ENCODE measurements around the gene PVRIG. TPM values are rescaled to one million over a fixed set of nuclear protein-coding genes. Genes with fewer than 3 reads are reported as not detected.
A peak's percentile ranks its signal among the peaks of the same experiment; 100 is the strongest.
"Not testable (repeated sequence)": the region's sequence is repeated elsewhere in the genome, so short reads cannot be mapped to it uniquely, and the experiment has no call there.

The PVRIG gene
- total RNA-seq, 1 donor from 2014 or later: not detected

DNA sequence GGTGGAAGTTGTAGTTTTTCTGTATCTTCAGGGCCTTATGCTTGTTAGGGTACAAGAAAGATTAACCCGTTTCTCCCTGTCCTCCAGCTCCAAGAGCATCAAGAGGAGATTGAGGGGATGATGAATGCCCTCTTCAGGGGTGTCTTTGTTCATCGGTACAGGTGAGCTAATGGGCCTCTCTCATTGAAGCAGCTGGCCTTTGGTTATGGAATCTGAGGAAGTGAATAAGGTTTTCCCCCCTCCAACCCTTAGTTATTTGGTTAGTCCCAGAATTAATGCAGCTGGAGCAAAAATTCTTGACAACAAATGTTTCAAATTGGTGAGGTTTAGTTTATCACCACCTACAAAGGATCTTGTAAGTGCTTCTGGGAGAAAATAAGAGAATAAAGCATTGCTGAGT, 24.5 kb upstream of the PVRIG start:
- DNase-seq (ENCODE audit: low read depth in 2 of 2): no peak

DNA sequence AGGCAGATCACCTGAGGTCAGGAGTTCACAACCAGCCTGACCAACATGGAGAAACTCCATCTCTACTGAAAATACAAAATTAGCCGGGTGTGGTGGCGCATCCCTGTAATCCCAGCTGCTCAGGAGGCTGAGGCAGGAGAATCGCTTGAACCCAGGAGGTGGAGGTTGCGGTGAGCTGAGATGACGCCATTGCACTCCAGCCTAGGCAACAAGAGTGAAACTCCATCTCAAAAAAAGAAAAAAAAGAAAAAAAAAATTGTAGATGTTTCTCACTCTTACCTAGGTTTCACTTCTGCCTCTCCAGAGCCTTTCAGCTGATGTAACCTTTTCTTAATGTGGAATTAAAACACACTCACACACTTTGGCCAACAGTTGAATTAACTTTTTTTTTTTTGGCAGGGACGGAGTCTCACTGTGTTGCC, 23.8 kb upstream of the PVRIG start:
- DNase-seq (ENCODE audit: low read depth in 2 of 2): not testable (repeated sequence)

DNA sequence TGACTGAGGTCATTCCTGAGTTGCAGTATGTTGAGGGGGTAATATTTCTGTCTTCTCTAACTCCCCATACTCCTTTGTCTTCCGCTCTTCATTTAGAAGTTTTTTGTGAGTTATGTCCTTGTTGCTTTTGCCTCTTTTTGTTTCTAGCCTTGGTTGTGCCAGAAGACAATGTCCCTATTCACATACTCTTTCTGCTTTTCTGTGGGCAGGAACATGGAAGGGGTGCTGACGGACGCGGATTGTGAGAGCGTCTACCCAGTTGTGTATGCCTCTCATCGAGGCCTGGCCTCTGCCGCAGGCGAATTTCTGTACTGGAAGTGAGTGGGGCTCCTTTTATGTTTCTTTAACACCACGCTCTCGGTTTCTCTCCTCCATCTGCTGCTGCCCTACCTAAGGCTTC, 21.5 kb upstream of the PVRIG start:
- DNase-seq (ENCODE audit: low read depth in 2 of 2): no peak

DNA sequence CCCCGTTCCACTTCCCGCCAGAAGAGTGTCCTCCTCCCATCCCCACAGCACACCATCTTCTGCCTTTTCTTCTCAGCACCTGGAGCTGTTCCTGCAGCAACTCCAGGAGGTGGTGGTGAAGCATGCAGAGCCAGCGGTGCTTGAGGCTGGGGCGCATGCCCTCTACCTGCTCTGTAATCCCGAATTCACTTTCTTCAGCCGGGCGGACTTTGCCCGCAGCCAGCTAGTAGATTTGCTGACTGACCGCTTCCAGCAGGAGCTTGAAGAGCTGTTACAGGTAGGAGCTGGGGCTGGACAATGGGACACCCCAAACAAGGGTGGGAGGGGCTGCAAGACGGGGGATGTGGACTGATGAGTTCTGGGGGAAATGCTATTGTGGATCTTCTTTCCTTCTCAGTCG, 19.1 kb upstream of the PVRIG start:
- DNase-seq (ENCODE audit: low read depth in 2 of 2): no peak

DNA sequence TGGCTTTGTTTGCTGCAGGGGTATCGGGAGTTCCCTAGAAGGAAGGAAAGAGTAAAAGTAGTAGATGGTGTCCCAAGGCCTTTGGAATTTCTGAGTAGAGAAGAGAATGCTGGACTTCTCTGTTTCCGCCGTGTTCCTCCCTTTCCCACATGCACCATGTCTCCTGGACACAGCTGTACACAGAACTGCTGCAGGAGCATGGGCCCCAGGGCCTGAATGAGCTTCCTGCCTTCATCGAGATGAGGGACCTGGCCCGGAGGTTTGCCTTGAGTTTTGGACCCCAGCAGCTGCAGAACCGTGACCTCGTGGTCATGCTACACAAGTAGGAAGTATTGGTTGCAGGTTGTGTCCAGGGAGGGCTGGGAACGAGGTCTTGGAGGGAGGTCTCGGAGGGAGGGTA, 15.3 kb upstream of the PVRIG start:
- no peak for DNase-seq (ENCODE audit: low read depth in 2 of 2)

DNA sequence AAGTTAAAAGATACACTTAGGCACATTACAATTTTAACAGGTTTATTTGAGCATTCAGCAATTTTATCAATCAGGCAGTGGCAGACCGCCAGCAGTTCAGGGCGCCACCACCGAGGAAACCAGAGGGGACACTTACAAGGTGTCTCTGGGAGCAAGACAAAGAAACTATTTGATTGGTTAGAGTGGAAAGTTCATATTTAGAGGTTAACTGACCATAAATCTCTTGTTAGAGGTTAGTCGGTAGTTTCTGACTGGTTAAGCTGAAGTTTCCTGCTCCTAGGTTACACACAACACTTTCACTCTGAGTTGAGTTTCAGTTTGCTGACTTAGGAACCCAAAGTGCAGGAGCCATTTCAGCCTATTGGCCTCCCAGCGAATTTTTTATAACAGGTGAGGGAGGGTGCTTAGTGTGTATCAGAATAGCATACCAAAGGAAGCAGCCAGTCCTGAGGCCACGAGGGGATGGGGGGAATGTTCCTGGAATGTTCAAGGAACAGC, 10.8 kb upstream of the PVRIG start:
- no peak for DNase-seq (ENCODE audit: low read depth in 2 of 2)

DNA sequence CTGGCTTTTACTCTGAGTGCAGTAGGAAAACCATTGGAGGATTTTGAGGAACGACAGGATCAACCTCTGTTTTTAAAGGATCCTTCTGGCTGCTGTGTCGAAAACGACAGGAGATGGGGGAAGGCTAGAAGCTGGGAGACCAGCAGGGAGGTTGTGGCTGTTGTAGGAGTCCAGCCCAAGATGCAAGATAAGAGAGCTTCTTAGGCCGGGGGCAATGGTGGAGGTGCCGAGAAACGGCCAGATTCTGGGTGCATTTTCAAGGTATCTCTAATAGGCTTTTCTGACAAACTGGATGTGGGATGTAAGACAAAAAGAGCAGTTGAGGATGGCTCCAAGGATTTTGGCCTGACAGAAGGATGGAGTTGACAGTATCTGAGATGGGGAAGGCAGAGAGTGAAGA, 10.3 kb upstream of the PVRIG start:
- DNase-seq (ENCODE audit: low read depth in 2 of 2): no peak

DNA sequence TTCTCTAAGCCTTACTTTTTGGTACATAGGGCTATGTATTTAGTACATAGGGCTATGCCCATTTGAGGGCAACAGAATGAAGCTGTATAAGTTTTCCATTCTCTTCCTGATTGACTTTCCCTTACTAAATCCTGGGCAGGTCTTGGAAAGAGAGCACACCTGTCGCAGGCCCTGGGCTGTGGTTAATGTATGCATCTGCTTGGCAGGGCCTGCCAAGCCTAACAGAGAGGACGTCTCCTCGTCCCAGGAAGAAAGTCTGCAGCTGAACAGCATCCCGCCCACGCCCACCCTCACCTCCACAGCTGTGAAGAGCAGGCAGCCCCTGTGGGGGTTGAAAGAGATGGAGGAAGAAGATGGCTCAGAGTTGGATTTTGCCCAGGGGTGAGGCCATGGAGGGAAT, 8.9 kb upstream of the PVRIG start:
- no peak for DNase-seq (ENCODE audit: low read depth in 2 of 2)

DNA sequence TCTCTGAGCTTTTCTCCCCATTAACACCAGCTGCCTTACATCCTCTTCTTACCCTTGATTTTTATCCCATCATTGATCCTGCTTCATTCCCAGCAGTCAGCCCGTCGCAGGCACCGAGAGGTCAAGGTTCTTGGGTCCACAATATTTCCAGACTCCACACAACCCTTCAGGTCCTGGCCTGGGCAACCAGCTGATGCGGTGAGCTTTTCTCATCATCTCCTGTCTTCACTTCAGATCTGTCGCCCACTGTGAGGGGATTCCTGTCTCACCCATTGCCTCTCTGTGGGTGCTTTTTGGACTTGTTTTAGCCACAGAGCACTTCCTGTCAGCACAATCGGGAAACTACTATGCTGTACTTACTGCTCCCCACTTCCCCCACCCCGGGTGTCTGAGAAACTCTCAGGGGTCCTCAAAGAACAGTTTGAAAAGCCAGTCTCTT, 8.4 kb upstream of the PVRIG start:
- DNase-seq (ENCODE audit: low read depth in 2 of 2): no peak

DNA sequence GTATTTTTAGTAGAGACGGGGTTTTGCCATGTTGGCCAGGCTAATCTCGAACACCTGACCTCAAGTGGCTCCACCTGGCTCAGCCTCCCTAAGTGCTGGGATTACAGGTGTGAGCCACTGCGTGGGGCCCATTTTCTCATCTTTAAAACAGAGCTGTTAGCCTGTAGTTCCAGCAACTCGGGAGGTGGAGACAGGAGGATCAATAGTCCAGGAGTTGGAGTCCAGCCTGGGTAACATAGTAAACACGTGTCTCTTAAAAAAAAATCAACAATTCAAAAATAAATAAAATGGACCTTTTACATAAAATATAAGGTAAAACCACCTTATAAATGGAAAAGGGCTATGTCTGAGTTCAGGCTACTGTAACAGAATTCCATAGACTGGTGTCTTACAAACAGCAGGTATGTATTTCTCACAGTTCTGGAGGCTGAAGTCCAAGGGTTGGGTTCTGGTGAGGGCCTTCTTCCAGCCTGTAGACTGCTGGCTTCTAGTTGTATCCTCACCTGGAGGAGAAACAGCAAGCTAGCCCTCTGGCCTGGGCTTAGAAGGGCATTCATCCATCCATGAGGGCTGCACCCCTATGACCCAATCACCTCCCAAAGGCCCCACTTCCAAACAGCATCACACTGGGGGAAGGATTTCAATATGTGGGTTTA, 7.0 kb upstream of the PVRIG start:
- no peak for DNase-seq (ENCODE audit: low read depth in 2 of 2)

DNA sequence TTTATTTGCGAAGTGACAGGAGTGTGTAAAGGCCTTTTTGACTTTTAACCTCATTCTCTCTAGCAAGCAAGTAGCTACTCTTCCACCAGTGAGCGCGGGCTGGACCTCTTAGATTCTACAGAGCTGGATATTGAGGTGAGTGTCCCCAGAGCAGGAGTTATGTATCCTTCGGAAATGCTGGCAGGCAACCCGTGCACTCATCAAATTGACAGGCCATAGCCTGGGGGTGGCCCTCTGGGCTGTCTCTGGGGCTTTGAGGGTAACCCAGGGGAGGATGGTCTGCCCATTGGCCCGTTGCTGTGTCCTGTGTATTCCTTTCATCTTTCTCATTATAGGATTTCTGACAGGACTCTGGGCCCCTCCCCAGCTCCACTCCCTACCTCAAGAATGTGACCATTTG, 6.1 kb upstream of the PVRIG start:
- DNase-seq (ENCODE audit: low read depth in 2 of 2): no peak

DNA sequence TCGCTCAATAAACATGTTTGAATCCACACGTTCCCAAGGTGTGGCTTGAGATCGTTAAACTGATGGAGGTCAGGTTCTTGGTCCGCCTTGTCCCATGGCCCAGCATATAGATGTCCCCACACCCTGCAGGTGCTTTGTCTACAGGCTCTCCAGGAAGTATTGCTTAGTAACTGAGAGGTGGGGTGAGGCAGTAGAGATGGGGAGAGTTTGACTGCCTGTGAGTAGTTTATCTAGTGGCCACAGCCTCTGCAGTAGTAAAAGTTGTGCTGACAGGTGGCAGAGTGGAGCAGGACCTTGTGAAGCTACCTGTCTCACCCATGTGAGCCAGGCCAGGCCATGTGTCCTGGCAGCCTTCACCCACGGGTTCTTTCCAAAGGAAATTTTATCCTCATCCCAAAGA, 5.4 kb upstream of the PVRIG start:
- not testable (repeated sequence) for DNase-seq (ENCODE audit: low read depth in 2 of 2)

DNA sequence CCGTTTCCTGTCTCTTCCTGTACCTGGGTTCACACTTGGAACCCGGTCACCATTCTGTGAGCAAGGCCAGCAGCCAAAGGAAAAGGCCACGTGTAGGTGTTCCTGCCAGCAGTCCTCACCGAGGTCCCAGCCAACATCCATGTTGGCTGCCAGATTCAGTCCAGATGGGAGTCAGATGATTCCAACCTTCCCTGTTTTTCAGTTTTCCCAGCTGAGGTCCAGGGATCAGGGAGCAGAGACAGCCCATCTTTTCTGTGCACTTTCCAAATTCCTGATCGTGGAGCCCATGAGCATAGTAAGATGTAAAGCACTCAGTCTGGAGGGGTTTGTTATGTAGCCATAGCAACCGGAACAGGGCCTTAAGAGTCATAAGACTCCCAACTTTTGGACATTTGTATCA, 3.9 kb upstream of the PVRIG start:
- peak; percentile 31 to 64 for DNase-seq (ENCODE audit: low read depth in 2 of 2)

DNA sequence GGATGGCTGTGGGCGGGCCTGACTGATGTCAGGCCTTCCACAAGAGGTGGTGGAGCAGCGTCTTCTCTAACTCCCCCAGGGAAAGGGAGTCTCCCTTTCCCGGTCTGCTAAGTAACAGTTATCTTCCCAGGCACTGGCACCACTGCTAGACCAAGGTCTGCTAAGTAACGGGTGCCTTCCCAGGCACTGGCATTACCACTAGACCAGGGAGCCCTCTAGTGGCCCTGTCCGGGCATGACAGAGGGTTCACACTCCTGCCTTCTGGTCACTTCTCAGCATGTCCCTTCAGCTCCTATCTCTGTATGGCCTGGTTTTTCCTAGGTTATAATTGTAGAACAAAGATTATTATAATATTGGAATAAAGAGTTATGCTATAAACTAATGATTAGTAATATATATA, 1.8 kb upstream of the PVRIG start:
- peak; percentile 21 to 51 for DNase-seq (ENCODE audit: low read depth in 2 of 2)

DNA sequence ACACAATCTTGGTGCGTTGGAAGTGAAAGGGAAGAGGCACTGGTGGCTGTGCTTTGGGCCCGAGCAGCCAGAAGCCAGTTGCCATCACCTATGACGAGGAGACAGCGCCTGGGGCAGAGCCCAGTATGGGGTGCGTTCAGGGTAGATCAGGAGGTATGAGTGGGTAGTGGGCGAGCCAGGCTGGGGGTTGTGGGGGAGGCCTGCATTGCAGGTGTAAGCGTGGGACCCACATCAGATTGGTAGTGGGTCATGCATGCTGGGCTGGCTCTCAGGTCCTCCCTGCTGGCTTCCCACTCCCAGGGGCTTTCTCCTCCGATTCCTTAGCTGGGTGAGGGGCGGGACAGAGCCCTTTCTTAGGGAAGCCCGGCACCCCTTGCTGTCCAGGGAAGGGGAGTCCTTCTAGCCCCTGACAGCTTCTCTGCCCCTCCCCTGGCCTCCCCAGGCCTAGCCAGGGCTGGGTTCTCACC, 445 bp upstream of the PVRIG start:
- DNase-seq (ENCODE audit: low read depth in 2 of 2): no peak

DNA sequence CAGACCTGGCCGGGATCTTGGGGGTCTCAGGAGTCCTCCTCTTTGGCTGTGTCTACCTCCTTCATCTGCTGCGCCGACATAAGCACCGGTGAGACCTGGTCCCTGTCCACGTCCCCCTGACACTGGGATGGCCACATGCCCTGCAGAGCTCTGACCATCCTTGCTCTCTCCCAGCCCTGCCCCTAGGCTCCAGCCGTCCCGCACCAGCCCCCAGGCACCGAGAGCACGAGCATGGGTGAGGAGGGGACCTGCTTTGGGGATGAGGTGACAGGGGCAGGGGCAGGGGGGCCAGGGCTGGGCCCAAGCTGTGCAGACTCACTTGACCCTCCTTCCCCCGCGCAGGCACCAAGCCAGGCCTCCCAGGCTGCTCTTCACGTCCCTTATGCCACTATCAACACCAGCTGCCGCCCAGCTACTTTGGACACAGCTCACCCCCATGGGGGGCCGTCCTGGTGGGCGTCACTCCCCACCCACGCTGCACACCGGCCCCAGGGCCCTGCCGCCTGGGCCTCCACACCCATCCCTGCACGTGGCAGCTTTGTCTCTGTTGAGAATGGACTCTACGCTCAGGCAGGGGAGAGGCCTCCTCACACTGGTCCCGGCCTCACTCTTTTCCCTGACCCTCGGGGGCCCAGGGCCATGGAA, 959 bp downstream of the PVRIG start:
- no peak for DNase-seq (ENCODE audit: low read depth in 2 of 2)

DNA sequence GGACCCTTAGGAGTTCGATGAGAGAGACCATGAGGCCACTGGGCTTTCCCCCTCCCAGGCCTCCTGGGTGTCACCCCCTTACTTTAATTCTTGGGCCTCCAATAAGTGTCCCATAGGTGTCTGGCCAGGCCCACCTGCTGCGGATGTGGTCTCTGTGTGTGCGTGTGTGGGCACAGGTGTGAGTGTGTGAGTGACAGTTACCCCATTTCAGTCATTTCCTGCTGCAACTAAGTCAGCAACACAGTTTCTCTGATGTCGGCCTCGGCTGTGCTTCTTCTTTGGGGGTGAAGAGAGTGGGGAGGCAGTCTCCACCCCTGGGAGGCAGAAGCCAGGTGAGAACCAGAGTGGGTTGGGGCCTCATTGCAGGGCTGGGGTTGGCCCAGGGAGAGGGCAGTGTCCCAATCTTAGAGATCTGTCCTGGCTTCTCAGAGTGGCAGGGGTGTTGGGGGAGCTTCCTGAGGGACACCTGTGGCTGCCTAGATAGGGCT, 1.5 kb downstream of the PVRIG start:
- no peak for DNase-seq (ENCODE audit: low read depth in 2 of 2)

DNA sequence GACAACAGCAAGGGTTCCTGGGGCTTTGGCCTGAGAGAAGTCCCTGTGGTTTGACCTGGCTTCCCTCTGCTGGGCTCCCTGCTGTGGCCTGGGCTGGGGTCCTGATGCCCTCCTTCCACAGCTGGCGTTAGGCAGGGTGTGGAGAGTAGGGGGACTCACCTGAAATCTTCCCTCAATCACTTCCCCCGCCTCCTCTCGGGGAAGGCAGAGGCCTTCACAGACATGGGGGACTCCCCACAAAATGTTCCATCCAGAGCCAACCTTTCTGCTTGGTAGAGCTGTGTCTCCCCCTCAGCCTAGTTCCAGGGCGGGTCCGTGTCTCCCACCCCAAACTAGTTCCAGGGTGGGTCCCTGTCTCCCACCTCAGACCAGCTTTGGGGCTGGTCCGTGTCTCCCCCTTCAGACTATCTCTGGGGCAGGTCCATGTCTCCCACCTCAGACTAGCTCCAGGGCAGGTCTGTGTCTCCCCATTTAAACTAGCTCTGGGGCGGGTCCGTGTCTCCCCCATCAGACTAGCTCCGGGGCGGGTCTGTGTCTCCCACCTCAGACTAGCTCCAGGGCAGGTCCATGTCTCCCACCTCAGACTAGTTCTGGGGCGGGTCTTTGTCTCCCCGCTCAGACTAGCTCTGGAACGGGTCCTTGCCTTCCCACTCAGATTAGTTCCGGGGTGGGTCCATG, 2.2 kb downstream of the PVRIG start:
- no peak for DNase-seq (ENCODE audit: low read depth in 2 of 2)

DNA sequence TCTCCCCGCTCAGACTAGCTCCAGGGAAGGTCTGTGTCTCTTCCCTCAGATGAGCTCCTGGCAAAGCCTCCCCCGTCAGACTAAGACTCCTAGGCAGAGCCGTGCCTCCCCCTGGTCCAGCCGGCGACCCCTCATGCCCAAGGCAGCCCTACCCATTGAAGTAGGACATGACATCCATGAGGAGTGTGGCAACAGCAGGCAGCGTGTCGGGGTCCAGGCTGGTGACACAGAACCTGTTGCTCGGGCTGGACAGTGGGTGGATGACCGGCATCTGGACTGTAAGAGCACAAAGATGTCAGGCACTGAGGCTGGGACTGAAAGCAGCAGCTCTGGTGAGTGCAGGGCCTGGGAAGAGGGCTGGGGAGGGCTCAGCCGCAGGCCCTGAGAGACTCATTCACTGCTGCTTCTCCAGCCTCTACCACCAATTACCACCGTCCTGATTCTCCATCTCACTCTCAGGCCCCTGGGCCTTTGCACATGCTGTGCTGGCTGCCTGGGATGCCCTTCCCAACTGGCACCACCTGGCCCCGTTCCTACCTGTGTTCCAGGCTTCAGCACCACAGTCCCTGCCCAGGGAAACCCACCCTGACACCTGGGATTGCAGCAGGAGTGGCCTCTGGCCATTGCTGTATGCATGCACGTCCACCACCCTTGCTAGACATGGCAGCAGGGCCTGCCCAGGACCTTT, 2.8 kb downstream of the PVRIG start:
- DNase-seq (ENCODE audit: low read depth in 2 of 2): no peak

DNA sequence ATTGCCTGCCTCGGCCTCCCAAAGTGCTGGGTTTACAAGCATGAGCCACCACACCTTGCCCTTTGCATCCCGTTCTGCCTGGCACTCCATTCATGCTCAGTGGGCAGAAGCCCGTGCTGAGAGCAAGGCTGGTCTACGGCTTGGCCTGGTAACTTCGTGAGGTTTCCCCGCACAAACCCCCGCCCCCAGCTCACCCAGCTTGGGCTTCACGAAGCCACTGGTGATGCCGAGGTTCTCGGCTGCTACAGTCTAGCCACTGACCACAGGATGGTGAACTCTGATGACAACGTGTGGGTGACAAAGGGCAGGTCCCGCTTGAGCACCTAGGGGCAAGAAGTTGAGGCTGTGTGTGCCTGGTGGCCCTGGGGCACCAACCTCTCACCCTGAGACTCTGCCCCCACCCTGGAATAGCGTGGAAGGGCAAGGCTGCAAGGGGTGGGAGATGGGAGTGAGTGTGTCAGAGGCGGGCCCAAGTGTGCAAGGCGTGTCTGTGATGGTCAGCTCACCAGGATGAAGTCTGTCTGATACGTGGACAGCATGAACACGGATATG, 3.7 kb downstream of the PVRIG start:
- not testable (repeated sequence) for DNase-seq (ENCODE audit: low read depth in 2 of 2)

DNA sequence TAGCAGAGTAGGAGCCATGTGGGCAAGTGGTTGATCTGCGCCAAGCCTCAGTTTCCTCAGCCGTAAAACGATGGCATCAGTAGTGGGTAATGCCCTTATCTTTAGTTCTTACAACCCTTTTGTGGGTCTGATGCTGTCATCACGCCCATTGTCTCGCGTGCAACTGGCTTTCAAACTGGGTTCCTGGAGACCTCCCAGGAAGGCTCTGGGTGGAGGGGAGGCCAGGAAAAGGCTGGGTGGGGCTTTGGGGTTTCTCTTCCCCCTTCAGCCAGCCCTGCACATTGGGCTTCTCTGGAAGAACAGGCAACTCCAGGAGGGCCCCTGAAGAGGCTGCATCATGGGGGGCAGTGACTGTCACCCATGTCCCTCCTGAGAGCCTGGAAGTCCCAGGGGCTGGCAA, 5.1 kb downstream of the PVRIG start:
- not testable (repeated sequence) for DNase-seq (ENCODE audit: low read depth in 2 of 2)
